Measurements from ENCODE around the gene SSC5D. TPM values are rescaled to one million over a fixed set of nuclear protein-coding genes. Genes with fewer than 3 reads are reported as not detected.

SSC5D gene
- total RNA-seq, 6 experiments from 2014 or later, result 47.7 to 59.9 (median 51.9) TPM

GRCh38 chr19:55543567-55543966, 55.3 kb downstream of the SSC5D start:
- Mint-ChIP-seq H3K4me3 (no peak overlapping the region), H3K9me3 (no peaks in the 10 kb centered on the region), H3K4me1 (ENCODE audit: low read depth) (peaks cover 32% of the 10 kb centered on the region), H3K27me3 (ENCODE audit: insufficient read depth) (peaks cover 11% of the 10 kb centered on the region; the same call in 1 of the 2 replicates), H3K27ac (no peak overlapping the region), H3K36me3 (ENCODE audit: low read depth) (no peaks in the 10 kb centered on the region)
- DNase-seq, result no peak
- TF ChIP-seq, protein P1, sequence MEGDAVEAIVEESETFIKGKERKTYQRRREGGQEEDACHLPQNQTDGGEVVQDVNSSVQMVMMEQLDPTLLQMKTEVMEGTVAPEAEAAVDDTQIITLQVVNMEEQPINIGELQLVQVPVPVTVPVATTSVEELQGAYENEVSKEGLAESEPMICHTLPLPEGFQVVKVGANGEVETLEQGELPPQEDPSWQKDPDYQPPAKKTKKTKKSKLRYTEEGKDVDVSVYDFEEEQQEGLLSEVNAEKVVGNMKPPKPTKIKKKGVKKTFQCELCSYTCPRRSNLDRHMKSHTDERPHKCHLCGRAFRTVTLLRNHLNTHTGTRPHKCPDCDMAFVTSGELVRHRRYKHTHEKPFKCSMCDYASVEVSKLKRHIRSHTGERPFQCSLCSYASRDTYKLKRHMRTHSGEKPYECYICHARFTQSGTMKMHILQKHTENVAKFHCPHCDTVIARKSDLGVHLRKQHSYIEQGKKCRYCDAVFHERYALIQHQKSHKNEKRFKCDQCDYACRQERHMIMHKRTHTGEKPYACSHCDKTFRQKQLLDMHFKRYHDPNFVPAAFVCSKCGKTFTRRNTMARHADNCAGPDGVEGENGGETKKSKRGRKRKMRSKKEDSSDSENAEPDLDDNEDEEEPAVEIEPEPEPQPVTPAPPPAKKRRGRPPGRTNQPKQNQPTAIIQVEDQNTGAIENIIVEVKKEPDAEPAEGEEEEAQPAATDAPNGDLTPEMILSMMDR (IDR thresholded peaks at IDR 0.05), result no peak

DNA sequence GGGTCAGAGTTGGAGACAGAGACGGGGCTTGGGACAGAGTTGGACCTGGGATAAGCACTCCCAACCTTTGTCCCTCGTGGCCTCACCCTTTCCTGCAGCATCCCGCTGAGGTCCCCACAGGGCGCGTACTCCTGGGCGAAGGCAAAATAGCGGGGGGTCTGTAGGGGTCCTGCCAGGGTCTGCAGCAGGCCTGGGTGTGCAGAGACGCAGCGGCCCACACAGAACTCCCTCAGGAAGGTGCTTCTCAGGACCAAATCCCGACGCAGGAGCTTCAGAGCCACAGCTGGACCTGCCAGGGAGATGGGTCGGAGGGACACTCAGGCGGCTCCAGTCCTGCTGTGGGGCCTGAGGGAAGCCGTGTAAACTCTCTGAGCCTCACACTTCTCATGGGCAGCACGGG, 55.8 kb downstream of the SSC5D start:
- no peak for DNase-seq
- Mint-ChIP-seq H3K27me3 (ENCODE audit: insufficient read depth) (peaks cover 11% of the 10 kb centered on the region; the same call in 1 of the 2 replicates), H3K9me3 (no peaks in the 10 kb centered on the region), H3K27ac (no peak overlapping the region), H3K4me3 (no peak overlapping the region), H3K36me3 (ENCODE audit: low read depth) (no peaks in the 10 kb centered on the region), H3K4me1 (ENCODE audit: low read depth) (peaks cover 32% of the 10 kb centered on the region)
- TF ChIP-seq, protein P1 (IDR thresholded peaks at IDR 0.05), result no peak

GRCh38 chr19:55544776-55545439, 56.7 kb downstream of the SSC5D start:
- DNase-seq, result no peak

GRCh38 chr19:55545443-55545842, 57.2 kb downstream of the SSC5D start, which contains the start of gene SBK3:
Gene SBK3 (minus strand): TSS chr19:55545543. CDS start chr19:55545543, 0 bp downstream.
- DNase-seq, result no peak
- H3K4me3 Mint-ChIP-seq, result no peak within 1 kb of the TSS
- H3K9me3 Mint-ChIP-seq, result no peaks in the 10 kb centered on the region
- H3K27me3 Mint-ChIP-seq (ENCODE audit: insufficient read depth), result peaks cover 10% of the 10 kb centered on the region; the same call in 1 of the 2 replicates
- TF ChIP-seq, protein P1 (IDR thresholded peaks at IDR 0.05), result no peak
- H3K4me1 Mint-ChIP-seq (ENCODE audit: low read depth), result peaks cover 45% of the 10 kb centered on the region
- no peak within 1 kb of the TSS for H3K27ac Mint-ChIP-seq
- H3K36me3 Mint-ChIP-seq (ENCODE audit: low read depth), result no peaks in the 10 kb centered on the region

More at GRCh38 chr19:55544776-55545439, 56.7 kb downstream of the SSC5D start:
- Mint-ChIP-seq H3K27me3 (ENCODE audit: insufficient read depth) (peaks cover 11% of the 10 kb centered on the region; the same call in 1 of the 2 replicates), H3K36me3 (ENCODE audit: low read depth) (no peaks in the 10 kb centered on the region), H3K4me3 (no peak overlapping the region), H3K4me1 (ENCODE audit: low read depth) (peaks cover 39% of the 10 kb centered on the region), H3K27ac (no peak overlapping the region), H3K9me3 (no peaks in the 10 kb centered on the region)
- TF ChIP-seq, protein P1 (IDR thresholded peaks at IDR 0.05), result no peak

- H3K27me3 Mint-ChIP-seq (ENCODE audit: insufficient read depth), result peaks cover 7% of the 10 kb centered on the region; the same call in 1 of the 2 replicates
- TF ChIP-seq, protein P1 (IDR thresholded peaks at IDR 0.05), result no peak
- H3K27ac Mint-ChIP-seq, result no peak overlapping the region
- H3K4me3 Mint-ChIP-seq, result no peak overlapping the region
- no peaks in the 10 kb centered on the region for H3K36me3 Mint-ChIP-seq (ENCODE audit: low read depth)
- H3K9me3 Mint-ChIP-seq, result no peaks in the 10 kb centered on the region
- H3K4me1 Mint-ChIP-seq (ENCODE audit: low read depth), result peaks cover 45% of the 10 kb centered on the region
- no peak for DNase-seq
Observed at GRCh38 chr19:55546011-55546410, 57.8 kb downstream of the SSC5D start.

Data from HFFc6 (cell line).